Left ventricle myocardium inferior (tissue), 1 donor: ENCODE results near the gene MEF2D. TPM values are rescaled to one million over a fixed set of nuclear protein-coding genes. Genes with fewer than 3 reads are reported as not detected.

ENCODE experiments used
- DNase-seq: peaks from one replicate; pipeline ENCODE4 v3.0.0-alpha.2; 2020
- H3K27ac ChIP-seq: fragments of 200-600 bp; replicated peaks from 2 replicates; pipeline ENCODE4 v1.8.0; 2021
- H3K27me3 ChIP-seq: fragments of 200-600 bp; 2 replicates; pipeline ENCODE4 v1.8.0; 2021; ENCODE audit warnings: low read depth
- H3K36me3 ChIP-seq: fragments of 200-600 bp; 2 replicates; pipeline ENCODE4 v1.8.0; 2021
- H3K4me1 ChIP-seq: fragments of 200-600 bp; 2 replicates; pipeline ENCODE4 v1.8.0; 2021
- H3K4me3 ChIP-seq: fragments of 200-600 bp; 2 replicates; pipeline ENCODE4 v1.8.0; 2021; ENCODE audit warnings: mild to moderate bottlenecking, moderate library complexity
- H3K9me3 ChIP-seq: fragments of 200-600 bp; replicated peaks from 2 replicates; pipeline ENCODE4 v1.8.0; 2021
- intact Hi-C: fragments of 100-400 bp; cut with micrococcal nuclease; formaldehyde crosslinking; loops from one replicate; pipeline ENCODE4 v1.11.0; 2022
- total RNA-seq: library from RNA; stranded (reverse); fragmentation: NEBNext Ultra II Directional; extraction: Animal tissue kit (Norgen Biotek cat#: 25700); gene quantifications from one replicate; pipeline ENCODE4 v1.2.1, GENCODE V29; 2021
- TF ChIP-seq, protein P1 (sequence below): fragments of 200-600 bp; IDR thresholded peaks from 2 replicates; pipeline ENCODE4 v1.8.0; 2021; ENCODE audit warnings: antibody characterized with exemption, mild to moderate bottlenecking, borderline replicate concordance
- donor health status: DM: no; HTN: yes; CAD: no; lungs with severe emphysema.

MEF2D gene
- total RNA-seq, 1 donor from 2014 or later: 96.8 TPM

DNA sequence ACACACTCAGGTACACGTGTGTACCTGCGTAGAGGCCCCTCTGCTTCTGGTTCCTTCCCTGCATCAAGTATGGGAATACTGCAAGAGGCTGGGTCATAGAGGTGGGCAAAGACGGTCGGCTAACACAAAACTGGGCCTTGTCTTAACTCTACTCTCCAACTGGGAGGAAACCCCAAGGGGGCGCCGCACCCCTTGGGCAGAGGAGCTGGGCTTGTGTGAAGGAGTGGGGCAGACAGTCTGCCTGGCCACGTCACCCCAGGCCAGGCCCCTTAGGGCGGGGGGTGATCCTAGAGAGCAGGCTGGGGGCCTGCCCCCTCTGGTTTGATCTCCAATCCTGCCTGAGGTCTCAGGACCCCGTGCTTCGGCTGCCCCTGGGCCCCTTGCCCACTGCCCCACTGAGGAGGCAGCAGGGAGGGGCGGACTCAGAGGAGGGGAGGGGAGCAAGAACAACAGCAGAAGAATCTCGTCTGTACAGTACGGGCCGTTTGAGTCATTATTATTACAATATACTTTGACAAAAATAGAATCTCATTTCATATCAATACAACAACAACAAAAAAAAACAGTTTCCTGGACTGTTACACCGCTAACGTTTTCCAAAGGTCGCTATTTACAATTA is 34.7 kb downstream of the MEF2D start:
- Histone ChIP-seq H3K27me3 (no peaks in the 10 kb centered on the region), H3K4me3 (no peak overlapping the region), H3K36me3 (peaks cover 53% of the 10 kb centered on the region), H3K27ac (peak overlapping the region; percentile 75), H3K9me3 (no peaks in the 10 kb centered on the region), H3K4me1 (peaks cover 79% of the 10 kb centered on the region)
- intact Hi-C loops: no loop called here
- TF ChIP-seq, protein P1, sequence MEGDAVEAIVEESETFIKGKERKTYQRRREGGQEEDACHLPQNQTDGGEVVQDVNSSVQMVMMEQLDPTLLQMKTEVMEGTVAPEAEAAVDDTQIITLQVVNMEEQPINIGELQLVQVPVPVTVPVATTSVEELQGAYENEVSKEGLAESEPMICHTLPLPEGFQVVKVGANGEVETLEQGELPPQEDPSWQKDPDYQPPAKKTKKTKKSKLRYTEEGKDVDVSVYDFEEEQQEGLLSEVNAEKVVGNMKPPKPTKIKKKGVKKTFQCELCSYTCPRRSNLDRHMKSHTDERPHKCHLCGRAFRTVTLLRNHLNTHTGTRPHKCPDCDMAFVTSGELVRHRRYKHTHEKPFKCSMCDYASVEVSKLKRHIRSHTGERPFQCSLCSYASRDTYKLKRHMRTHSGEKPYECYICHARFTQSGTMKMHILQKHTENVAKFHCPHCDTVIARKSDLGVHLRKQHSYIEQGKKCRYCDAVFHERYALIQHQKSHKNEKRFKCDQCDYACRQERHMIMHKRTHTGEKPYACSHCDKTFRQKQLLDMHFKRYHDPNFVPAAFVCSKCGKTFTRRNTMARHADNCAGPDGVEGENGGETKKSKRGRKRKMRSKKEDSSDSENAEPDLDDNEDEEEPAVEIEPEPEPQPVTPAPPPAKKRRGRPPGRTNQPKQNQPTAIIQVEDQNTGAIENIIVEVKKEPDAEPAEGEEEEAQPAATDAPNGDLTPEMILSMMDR: no peak
- DNase-seq: no peak

DNA sequence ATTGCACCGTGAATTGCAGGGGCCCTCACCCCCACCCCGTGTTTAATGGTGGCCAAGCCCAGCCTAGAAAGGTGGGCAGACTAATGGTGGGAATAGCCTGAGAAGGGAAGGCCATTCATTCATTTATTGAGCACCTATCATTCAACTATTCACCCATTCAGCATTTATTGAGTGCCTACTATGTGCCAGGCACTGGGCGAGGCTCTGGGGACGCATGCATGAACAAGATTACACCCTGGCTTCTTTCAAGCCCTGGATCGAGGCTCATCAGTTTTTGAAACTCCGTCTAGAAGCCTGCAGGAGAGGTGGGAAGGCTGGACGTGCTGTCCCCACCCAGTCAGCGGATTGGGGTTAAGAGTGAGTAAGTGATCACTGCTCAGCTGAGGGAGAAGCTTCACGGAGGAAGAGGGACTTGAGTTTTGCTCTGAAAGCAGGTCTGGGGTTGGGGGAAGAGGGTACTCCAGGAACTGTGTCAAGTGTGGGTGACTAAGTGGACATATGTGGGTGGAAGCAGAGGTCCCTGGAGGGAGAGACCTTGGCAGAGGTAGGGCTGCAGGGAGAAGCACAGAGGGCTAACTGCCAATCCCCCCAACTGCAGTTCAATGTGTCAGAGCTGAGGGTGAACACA is 35.6 kb downstream of the MEF2D start:
- H3K9me3 ChIP-seq: no peaks in the 10 kb centered on the region
- peaks cover 70% of the 10 kb centered on the region for H3K4me1 ChIP-seq
- TF ChIP-seq, protein P1: no peak
- intact Hi-C loops: no loop called here
- peaks cover 44% of the 10 kb centered on the region for H3K36me3 ChIP-seq
- DNase-seq: no peak
- no peak overlapping the region for H3K4me3 ChIP-seq
- peak overlapping the region; percentile 75 for H3K27ac ChIP-seq
- no peaks in the 10 kb centered on the region for H3K27me3 ChIP-seq

DNA sequence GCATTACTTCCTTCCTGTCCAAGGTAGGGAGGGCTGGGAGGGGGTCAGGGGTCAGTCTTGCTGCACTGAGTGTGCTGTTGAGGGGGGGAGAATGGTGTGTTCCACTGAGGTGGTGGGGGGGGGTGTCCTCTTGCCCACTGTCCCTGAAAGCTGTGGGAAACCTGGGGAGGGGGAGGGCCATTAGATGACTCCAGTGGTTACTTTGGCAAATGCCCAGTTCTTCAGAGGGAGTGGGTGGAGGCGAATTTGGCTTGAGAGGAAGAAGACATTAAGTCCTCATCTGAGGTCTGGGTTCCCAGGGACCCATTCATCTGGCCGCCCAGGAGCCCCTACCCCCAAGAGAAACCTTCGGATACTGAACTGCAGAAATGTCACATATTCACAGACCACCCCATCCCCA is 36.2 kb downstream of the MEF2D start:
- no peak for DNase-seq
- TF ChIP-seq, protein P1: no peak
- Histone ChIP-seq H3K4me1 (peaks cover 64% of the 10 kb centered on the region), H3K27ac (peak overlapping the region; percentile 75), H3K27me3 (no peaks in the 10 kb centered on the region), H3K36me3 (peaks cover 38% of the 10 kb centered on the region), H3K4me3 (no peak overlapping the region), H3K9me3 (no peaks in the 10 kb centered on the region)
- intact Hi-C loops: no loop called here

DNA sequence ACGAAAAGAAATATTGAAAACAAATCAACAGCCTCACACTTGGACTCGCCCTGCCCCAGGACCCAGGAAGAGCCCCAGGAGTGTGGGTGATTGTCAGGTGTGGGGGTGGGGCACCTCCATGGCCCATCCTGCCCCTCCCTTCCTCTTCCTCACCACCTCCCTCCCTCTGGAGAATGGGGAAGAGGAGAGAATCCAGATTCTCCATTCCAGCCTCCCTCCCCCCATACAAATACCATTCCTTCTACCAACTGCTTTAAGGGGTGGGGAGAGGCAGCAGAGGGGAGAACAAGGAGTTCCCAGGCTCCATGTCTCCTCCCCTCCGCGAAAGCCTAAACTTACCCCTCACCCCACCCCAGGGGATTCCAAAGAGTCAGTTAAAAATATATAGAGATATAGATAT is 36.7 kb downstream of the MEF2D start:
- intact Hi-C loops: no loop called here
- TF ChIP-seq, protein P1: no peak
- Histone ChIP-seq H3K27me3 (no peaks in the 10 kb centered on the region), H3K4me3 (no peak overlapping the region), H3K36me3 (peaks cover 33% of the 10 kb centered on the region), H3K4me1 (peaks cover 59% of the 10 kb centered on the region), H3K9me3 (no peaks in the 10 kb centered on the region), H3K27ac (peak overlapping the region; percentile 75)
- no peak for DNase-seq

DNA sequence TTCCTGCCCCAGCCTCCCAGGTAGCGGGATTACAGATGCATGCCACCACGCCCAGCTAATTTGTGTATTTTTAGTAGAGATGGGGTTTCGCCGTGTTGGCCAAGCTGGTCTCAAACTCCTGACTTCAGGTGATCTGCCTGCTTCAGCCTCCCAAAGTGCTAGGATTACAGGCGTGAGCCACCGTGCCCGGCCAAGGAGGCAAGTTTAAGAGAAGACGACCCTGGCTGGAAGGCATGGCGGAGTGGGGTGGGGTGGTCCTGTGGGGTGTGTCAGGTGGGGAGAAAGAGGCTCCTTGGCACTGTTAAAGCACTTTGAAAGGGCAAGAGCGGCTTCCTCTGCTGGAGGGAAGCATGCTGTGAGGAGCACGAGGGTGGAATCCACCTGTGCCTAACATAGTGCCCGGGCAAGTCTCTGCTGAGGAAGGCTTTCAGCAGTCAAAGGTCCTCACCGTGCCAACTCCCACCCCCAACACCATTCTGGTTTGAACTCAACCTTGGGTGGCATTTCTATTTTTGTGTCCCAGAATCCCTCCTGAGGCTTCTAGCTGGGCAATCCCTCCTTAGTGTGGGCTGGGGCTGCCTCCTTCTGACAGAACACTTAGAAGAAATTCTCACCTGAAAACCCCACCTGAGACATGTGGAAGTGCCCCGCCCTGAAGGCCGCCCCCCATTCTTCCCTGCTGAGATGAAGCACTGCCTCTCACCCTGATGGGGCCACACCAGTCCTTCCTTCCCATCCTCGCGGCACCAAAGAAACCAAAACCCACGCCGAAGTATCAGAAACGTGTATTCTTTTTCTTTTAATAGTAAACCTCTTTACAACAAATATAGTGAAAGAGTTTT is 37.4 kb downstream of the MEF2D start:
- Histone ChIP-seq H3K27me3 (no peaks in the 10 kb centered on the region), H3K36me3 (peaks cover 26% of the 10 kb centered on the region), H3K4me3 (no peak overlapping the region), H3K27ac (peak overlapping the region; percentile 75), H3K9me3 (no peaks in the 10 kb centered on the region), H3K4me1 (peaks cover 52% of the 10 kb centered on the region)
- TF ChIP-seq, protein P1: no peak
- intact Hi-C loops: no loop called here
- no peak for DNase-seq
